ENCODE results near the gene DPYD.

Gene DPYD

GRCh38 chr1:97092824-97093223, 828.0 kb downstream of the DPYD start:
- TF ChIP-seq ZFX (IDR thresholded peaks at IDR 0.05; ENCODE audit: borderline replicate concordance) (no peak), CTCF (IDR thresholded peaks at IDR 0.05) (no peak)
- no peak overlapping the region for H3K27ac ChIP-seq

- no peak overlapping the region for H3K27ac ChIP-seq
- TF ChIP-seq ZFX (IDR thresholded peaks at IDR 0.05; ENCODE audit: borderline replicate concordance) (no peak), CTCF (IDR thresholded peaks at IDR 0.05) (no peak)
These were observed 829.2 kb downstream of the DPYD start for GRCh38 chr1:97091679-97092078.

GRCh38 chr1:97091263-97091662, 829.6 kb downstream of the DPYD start:
- H3K27ac ChIP-seq = no peak overlapping the region
- TF ChIP-seq ZFX (IDR thresholded peaks at IDR 0.05; ENCODE audit: borderline replicate concordance) (no peak), CTCF (IDR thresholded peaks at IDR 0.05) (no peak)

GRCh38 chr1:97090725-97091124, 830.1 kb downstream of the DPYD start:
- TF ChIP-seq ZFX (IDR thresholded peaks at IDR 0.05; ENCODE audit: borderline replicate concordance) = no peak
- TF ChIP-seq CTCF (IDR thresholded peaks at IDR 0.05) = no peak
- no peak overlapping the region for H3K27ac ChIP-seq

- TF ChIP-seq CTCF (IDR thresholded peaks at IDR 0.05) = no peak
- no peak for TF ChIP-seq ZFX (IDR thresholded peaks at IDR 0.05; ENCODE audit: borderline replicate concordance)
These were observed 831.7 kb downstream of the DPYD start for GRCh38 chr1:97089173-97089572.

GRCh38 chr1:97088391-97088790, 832.4 kb downstream of the DPYD start:
- TF ChIP-seq CTCF (IDR thresholded peaks at IDR 0.05) (no peak), ZFX (IDR thresholded peaks at IDR 0.05; ENCODE audit: borderline replicate concordance) (no peak)
- no peak overlapping the region for H3K27ac ChIP-seq

More at GRCh38 chr1:97089173-97089572, 831.7 kb downstream of the DPYD start:
- H3K27ac ChIP-seq = no peak overlapping the region

GRCh38 chr1:97084546-97084945, 836.3 kb downstream of the DPYD start:
- H3K27ac ChIP-seq = no peak overlapping the region
- TF ChIP-seq ZFX (IDR thresholded peaks at IDR 0.05; ENCODE audit: borderline replicate concordance) (no peak), CTCF (IDR thresholded peaks at IDR 0.05) (no peak)
